8988T (cell line): ENCODE data around the gene HEPN1.
A peak's percentile ranks its signal among the peaks of the same experiment; 100 is the strongest.

ENCODE experiments used
- DNase-seq: peaks from one replicate; pipeline ENCODE4 v3.0.0; 2011

Gene HEPN1

DNA sequence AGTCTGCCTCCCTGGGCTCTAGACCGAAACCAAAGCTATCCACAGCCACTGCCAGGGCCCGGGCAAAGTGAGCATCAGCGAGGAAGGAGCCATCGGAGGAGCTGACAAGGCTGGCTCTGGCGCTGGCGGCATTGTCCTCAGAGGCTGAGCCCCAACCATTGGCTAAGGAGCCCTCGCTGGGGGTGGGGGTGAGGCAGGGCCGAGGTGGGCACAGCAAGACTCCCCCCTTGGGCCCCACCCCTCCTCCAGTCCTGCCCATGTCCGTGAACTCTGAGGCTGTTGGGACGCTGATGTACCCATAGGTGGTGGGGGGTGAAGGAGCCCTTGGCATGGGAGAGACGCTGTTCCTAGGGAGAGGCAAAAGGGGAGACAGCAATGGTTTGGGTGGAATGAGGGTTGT, 32.6 kb upstream of the HEPN1 start:
- no peak for DNase-seq

DNA sequence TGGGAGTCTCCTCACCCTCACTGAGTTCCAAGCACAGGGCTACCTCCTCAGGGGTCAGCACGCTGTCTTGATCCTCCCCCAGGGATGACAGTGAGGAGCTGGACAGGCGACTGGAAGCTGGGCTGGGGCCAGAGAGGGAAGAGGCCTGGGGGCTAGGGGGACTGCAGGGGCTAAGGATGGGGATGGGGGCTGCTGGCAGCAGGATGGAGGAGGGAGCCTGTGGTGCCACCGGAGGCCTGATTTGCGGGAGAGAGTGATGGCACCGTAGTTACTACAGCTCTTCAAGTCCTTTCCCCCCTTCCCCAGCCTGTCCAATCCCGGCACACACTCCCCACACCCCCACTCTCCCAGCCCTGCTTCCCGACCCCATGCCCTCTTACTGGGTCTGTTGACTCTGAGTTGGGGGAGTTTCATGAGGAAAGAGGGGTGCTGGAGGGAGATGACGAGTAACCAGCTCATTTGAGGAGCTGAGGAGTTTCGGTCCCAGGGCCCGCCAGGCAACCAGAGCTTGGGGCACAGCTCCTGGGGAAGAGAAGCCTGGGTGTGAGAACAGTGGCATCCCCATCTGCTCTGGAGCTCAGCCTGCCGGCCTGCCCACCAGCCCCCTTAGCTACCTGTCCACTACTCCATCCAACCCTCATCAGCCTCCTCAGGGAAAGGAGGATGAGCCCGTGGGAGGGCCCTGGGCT, 31.9 kb upstream of the HEPN1 start:
- DNase-seq = peak; percentile 8

DNA sequence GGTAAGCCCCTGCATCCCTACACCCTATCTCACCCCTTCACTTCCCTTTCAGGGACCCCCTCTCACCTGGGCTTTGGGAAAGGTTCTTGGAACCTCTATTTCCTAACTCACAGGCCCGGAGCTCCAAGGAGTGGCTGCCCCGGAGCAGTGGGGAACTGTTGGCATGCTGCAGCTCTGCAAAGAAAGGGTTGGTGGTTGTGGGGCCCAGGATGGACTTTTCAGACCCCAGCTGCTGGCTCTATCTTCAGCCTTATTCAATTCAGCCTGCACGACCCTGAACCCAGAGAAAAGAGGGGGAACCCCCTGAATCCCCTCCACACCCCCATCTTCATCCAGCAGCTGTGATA, 31.4 kb upstream of the HEPN1 start:
- peak; percentile 3 for DNase-seq

DNA sequence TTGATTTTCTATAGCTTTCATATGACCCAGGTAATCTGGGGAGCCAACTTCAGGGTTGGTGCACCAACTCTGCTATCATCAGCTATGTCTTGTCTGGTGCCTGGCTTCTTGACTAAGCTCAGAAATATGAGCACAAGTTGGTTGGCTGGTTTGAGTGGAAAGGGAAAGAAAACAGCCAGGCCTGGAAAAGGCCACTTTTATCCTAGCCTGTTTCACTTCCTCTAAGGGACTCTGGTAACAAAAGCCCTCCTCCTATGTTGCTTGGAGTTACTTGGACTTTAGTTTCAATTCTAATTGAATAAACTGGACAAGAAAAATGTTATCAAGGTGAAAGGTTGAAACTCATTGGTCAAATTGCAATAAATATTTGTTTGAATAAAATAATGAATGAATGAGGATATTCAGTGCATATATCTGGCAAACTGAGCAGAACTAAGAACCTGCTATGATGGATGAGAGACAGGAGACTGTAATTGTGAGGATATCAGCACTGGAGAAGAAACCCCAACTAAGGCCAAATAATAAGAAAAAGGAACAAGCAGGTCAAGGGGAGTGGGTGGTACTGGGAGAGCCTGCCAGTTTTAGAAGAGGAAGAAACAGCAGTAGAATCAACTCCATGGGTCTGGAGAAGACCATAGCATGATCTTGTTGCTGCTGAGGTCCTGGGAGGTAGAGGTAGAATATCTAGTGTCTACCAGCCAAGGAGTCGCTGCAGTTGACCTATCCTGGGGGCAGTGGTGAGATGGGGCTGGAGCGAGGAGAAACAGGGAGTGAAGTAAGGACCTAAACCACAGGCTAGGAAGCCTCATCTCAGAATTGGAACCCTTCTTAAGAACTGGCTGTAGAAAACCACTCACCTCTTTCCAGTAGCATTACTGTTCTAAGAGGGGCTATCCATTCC, 29.6 kb upstream of the HEPN1 start:
- DNase-seq = peak; percentile 10

DNA sequence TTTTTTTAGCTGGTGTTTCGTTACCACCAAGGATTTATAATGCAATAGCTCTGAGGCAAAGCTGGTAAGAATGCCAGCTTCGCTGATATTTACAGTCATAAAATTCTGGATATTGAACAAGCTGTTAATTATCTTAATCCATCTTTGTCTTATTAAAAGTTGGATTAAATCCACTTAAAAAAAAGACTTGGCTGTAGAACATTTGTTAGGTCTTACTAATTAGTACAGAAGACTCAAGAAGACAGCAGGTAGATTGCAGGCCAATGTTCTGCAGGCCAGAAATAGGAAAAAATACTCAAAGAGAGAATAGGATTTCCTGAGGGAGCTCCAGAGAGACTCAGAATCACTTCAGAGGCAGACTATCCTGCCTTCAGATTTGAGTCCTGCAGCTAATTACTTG, 28.9 kb upstream of the HEPN1 start:
- no peak for DNase-seq

DNA sequence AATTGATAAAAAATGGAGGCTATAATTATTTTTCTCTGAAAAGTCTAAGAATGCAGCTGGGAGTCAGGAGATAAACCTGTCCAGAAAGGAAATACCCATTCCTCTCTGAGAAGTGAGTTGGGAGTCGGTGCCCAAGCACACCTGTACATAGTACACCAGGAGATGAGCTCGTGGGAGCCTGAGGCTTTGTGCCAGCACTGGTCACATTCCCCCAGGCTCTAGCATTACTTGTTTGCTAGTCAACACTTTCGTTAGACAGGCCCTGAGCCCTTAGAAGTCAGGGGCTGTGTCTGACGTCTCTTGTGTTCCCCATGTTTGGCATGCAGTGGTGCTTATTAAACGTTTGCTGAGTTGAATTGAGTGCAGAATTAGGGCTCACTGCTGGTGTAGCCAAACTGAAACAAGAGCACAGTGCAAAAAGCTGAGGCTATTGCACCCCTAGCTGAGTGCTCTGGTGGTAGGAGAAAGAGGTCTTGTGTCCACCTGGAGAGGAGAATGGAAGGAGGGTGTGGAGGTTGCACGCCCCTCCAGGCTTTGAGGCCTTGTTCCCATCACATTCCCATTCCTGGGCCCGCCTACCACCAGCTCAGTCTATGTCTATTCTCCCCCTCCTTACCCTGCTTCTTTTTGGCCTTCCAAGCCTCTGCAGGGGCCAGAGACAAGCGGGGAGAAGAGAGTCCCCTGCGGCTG, 28.2 kb upstream of the HEPN1 start:
- peak; percentile 0 for DNase-seq

DNA sequence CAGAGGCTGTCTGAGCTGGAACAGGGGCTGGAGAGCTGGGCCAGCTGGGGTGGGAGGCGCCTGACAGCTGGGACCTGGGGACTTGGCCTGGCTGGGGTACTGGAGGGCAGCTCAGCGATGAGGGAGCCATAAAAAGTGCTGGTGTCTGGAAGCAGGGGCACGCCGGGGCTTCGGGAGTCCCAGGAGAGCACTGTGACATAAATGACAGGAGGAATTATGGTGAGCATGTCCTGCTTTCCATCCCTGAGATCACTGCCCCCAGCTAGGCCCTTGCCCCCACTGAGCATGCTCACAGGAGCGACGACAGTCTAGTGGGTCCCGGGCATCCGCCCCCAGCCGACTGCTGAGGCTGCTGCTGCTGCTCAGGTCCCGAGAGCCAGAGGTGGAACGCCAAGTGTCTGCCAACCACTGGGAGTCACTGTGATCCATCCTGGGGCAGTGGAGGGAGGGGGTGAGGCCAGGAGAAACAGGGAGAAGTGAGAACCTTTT, 27.6 kb upstream of the HEPN1 start:
- peak; percentile 35 for DNase-seq

DNA sequence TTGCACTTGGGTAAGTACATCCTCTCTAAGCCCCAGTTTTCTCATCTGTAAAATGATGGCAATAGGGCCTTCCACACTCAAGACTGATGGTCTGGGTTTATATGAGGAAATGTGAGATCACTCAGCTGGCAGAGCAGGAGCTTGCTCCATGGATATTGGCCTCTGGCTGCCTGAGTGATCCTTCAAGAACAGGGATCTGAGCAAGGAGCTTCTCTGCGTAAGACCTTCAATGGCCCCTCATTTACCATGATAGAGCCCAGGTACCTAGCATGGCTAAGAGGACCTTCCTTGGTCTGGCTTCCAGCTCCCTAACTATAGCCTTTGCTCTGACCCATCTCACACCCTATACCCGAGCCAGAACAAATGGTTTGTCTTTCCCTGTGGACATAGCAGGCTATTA, 26.9 kb upstream of the HEPN1 start:
- DNase-seq = no peak

DNA sequence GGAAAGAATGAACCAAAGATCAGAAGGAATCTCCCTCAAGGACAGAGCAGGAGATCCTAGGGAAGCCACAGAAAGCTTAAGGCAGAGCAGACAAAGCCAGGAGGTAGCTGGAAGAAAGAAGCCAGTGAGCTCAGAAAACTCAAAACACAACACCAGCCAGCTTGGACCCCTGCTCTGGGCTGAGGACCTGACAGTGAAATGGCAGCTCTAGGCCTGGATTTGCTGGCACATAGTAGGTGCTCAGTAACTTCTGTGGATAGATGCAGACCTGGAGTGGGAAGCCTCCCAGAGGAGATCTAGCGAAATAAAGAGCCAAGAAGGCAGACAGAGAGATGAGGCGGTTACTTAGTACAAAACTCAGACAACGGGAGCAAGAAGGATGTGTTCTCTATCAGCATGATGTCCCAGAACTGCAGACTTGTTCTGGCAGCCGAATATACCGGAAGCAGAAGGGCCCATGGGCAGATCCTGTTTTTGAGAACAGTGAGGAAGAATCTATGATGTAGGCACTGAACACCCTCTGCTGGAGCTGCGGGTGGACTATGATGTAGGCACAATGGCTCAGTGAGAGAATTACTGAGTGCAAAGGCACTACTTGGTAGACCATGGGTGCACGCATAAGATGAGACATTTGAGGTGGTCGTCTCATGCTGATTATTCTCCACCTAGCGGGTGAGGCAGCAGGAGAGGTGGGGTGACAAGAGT, 26.1 kb upstream of the HEPN1 start:
- no peak for DNase-seq

DNA sequence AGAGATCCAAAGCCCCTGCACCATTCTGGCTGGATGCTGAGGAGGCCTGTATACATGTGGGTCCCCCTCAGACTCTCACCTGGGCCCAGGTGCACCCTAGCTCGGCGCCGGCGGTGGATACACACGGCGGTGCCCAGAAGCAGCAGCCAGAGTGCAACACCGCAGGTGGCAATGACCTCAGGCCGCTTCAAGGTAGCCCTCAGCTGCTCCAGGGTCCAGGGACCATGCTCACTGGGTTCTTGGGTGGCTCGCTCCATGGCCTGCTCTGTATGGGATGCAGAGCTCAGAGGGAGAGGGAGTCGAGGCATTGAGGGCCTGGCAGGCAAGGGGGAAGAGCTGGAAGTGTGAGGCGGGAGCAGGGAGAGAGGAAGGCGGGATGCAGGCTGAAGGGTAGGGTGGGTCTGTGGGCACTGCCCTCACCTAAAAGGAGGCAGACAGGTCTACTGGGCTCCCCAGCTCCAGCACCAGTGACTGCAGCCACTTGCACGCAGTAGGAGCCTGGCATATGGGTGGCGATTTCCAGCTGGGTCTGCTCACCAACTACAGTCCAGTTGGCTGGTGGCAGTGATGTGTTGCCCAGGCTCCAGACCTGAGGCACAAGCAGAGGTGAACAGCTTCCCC, 25.2 kb upstream of the HEPN1 start:
- peak; percentile 3 for DNase-seq

DNA sequence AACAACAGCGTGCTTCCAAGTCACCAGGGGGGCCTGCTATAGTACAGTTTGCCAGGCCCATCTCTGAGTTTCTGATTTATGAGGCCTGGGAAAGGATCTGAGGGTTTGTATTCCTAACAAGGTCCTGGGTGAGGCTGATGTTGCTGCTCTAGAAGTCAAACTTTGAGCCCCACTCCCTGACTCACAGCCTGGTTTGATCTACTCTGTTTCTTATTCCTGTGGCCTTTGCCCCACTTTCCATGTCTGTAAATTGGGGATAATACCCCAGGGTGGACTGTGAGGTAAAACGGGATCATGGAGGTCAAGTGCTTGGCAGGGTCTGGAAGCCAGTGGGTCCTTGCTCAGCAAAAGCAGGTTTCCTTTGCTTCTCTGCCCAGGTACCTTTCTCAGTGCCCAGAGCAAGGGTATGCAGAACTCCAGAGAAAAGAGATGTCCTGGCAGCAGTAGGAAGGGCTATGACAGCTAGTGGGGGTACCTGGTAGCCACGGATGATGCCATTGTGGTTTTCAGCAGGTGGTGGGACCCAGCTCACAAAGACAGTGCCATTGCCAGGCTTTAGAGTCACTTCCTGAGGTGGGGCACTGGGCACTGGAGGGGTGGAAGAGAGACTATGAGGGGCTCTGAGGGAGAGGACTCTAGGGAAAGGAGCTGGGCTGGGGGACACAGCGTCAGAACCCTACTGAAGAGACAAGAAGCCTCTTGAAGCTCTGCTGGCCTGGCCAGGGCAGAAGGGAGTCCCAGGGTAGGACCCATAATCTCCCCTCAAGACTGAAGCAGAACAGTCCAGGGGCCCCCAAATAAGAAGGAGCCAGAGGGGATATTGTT, 24.2 kb upstream of the HEPN1 start:
- DNase-seq = no peak

DNA sequence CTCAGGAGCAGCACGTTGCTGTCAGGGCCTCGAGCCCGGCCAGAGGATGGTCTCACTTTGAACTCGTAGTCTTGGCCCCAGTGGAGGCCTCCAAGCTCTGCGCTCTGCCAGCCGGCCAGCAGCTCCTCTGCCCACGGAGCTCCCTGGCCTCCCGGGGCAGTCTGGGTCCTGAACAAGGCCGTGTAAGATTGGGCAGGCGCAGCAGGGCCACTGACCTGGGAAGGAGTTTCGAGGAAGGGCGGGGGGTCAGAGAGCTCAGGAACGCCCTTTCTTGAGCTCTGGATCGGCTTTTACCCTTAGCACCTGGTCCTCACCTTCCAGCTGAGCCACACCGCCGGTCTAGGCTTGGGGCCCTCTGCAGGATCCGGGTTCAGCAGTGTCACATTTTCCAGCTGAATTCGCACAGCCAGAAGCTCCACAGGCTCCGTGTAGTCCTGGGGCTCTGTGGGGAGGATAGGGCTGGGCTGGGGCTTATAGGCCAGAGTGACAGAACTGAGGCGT, 23.5 kb upstream of the HEPN1 start:
- DNase-seq = peak; percentile 8

DNA sequence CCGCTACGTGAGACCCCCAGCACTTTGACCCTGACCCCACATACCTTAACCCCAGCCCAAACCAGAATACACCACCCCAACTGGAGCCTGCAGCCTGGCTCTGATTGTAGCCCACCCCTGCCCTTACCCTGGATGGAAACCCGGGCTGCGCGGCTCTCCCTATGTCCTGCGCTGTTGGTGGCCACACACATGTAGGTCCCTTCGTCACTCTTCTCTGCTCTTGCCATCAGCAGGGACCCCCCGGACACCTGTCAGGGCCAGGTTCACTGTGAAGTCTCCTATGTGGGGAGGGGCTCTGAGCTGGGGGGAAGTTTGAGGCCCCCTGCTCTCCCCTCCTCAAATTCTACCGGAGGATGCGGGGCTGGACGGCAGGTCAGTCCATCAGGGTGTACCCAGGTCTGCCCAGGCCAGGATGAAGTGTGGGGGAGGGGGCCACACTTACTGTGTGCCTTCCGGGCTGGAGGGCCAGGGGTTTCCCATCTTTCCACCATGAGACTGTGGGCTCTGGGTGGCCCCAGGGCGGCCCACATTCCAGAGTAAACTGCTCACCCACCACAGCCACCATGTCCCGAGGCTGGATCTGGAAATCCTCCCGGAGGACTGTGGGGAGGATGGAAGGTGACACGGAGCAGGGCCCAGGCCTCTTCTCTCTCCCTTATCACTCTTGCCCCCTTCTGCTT, 22.8 kb upstream of the HEPN1 start:
- no peak for DNase-seq

DNA sequence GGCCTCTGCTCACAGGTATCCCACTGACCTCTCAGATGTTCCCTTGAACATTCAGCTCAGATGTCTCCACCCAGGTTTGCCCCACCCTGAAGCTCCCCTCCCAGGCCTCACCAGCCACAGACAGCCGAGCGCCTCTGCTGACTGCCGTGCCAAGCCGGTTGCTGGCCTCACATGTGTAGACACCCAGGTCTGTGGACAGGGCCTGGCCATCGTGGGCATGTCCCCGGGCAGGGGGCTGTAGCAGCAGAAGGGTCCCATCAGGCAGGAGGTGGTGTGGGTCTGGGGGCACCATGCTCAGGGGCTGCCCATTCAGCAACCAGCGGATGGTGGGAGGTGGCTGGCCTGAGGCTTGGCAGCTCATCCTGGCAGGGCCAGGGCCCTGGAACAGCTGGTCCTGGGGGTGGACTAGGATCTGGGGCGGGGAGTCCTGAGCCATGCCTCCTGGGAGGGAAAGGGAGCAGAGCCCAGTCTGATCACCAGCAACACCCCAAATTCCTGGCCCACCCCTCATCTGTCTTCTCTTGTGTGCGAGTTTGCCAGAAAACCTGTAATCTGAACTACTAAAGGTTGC, 22.1 kb upstream of the HEPN1 start:
- peak; percentile 6 for DNase-seq

DNA sequence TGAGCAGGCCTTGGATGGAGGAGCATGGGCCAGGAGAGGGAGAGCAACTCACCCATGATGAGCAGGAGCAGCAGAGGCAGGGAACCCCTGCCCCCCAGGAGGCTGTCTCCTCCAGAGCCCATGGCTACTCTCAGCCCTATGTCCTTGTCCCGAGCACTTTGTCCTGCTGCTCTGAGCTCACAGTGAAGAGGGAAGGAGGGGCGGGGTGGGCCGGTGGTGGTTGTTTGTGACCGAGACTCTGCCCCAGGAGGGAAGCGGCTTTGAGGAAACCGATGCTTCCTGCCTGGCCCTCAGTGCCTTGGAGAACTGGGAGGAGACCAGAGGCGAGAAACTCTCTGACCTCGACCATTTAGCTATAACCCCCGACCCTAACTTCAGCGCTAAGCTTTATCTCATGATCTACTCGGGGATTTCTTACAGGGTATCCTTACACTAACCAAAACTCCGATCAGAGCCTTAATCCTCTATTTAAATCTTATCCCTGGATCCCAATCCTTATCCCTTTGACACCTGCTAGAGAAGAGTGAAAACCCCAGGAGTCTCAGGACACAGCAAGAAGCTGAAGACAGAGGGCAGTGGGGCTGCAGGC, 21.3 kb upstream of the HEPN1 start, which contains the start of gene ROBO4:
TSS of gene ROBO4 (minus strand) at position 192 of the 589 bp plus-strand sequence. CDS start at position 122, 70 bp downstream.
- DNase-seq = peak; percentile 9

DNA sequence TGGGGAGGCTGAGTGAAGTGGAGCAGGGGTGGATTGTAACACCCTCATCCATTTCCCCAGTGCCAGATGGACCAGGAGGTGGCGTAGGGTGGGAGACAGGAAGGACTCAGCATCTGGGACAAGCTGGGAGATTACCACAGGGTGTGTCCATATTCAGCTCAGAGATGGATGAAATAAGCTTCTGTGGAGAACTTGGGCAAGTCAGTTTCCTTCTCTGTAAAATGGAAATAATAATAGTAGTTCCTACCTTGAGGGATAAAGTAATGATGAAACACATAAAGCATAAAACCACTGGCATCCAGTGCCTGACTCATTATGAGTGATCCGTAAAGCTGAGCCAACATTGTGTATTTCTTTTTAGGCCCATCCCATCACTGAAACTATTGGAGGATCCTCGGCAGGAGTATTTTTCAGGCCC, 20.8 kb upstream of the HEPN1 start:
- DNase-seq = peak; percentile 36

DNA sequence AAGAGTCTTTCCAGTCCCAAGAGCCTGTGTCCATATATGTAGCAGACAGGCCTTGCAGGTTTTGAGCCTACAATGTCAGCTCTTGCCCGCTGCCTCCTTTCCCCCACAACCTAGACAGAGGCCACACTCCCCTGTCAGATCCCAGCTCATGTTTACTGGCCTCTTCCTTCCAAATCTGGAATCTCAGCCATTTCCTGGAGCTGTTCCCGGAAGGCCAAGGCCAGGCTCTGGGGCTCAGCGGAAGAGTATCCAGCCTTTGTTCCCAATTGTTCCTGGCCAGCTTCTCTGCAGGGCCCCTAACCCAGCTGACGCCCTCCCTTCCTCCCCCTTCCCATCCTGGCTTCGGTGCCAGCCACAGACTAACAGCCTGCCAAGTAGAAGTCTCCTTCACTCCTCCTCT, 20.3 kb upstream of the HEPN1 start:
- peak; percentile 13 for DNase-seq

DNA sequence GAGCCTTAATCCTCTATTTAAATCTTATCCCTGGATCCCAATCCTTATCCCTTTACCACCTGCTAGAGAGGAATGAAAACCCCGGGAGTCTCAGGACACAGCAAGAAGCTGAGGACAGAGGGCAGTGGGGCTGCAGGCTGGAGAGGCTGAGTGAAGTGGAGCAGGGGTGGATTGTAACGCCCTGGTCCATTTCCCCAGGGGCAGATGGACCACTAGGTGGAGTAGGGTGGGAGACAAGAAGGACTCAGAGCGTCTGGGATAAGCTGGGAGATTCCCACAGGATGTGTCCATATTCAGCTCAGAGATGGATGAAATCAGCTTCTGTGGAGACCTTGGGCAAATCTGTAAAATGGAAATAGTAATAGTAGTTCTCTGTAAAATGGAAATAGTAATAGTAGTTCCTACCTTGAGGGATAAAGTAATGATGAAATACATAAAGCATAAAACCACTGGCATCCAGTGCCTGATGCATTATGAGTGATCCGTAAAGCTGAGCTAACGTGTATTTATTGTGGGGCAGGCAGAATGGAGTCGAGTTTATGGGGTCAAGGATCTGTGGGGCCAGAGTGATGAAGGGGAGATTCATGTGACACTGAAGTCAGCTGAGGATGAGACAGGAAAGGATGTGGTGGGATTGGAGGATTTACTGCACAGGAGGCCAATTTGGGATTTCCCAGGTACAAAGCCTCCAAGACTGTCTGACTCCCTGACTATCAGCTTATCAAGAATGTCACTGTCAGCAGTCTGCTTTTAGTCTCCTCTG, 19.5 kb upstream of the HEPN1 start:
- DNase-seq = peak; percentile 25

DNA sequence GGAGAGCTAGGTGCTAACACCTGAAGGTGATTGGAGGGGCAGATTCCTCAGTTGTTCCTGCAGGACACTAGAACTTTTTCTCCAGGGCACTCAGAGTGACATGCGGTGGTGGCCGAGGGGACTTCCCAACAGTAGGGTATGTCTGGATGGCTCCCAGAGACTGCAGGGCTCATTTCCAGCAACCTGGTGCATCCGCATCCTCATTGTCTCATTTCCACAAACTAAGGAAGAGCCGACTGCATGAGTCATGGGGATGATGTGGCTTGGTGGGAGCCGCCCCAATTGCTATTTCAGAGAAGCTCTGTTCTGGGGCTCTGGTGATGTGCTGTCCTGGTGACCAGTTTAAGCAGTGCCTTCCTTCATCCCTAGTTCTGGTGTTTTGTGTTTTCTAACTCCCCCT, 18.6 kb upstream of the HEPN1 start:
- peak; percentile 56 for DNase-seq
